Measurements from ENCODE around the gene AGAP3. TPM values are rescaled to one million over a fixed set of nuclear protein-coding genes. Genes with fewer than 3 reads are reported as not detected.

The AGAP3 gene
- total RNA-seq, 1 donor, result 95.9 TPM

- DNase-seq (ENCODE audit: low read depth in 2 of 3, low spot score in 2 of 3), result no peak
Observed at GRCh38 chr7:151057506-151057988, 28.7 kb upstream of the AGAP3 start, which contains the start of gene CDK5. Gene CDK5 (minus strand): TSS chr7:151057897. CDS start chr7:151057848, 49 bp downstream.

- DNase-seq (ENCODE audit: low read depth in 2 of 3, low spot score in 2 of 3), result peak; percentile 92 to 99 (median 99)
Observed at GRCh38 chr7:151057989-151058780, 28.1 kb upstream of the AGAP3 start.

GRCh38 chr7:151058781-151059366 lies 27.4 kb upstream of the AGAP3 start:
- DNase-seq (ENCODE audit: low read depth in 2 of 3, low spot score in 2 of 3), result no peak

GRCh38 chr7:151059367-151060112 lies 26.7 kb upstream of the AGAP3 start, which contains the start of gene SLC4A2:
Gene SLC4A2 (plus strand): TSS chr7:151059589. CDS start chr7:151061988, 2,399 bp downstream.
- peak in 2 of 3 donors; percentile 63 to 74 for DNase-seq (ENCODE audit: low read depth in 2 of 3, low spot score in 2 of 3)

- no peak for DNase-seq (ENCODE audit: low read depth in 2 of 3, low spot score in 2 of 3)
Observed at GRCh38 chr7:151060113-151060415, 26.2 kb upstream of the AGAP3 start.

GRCh38 chr7:151060416-151061212 lies 25.7 kb upstream of the AGAP3 start:
- peak in 1 of 3 donors; percentile 24 for DNase-seq (ENCODE audit: low read depth in 2 of 3, low spot score in 2 of 3)

GRCh38 chr7:151061213-151062110 lies 24.8 kb upstream of the AGAP3 start:
- no peak for DNase-seq (ENCODE audit: low read depth in 2 of 3, low spot score in 2 of 3)

GRCh38 chr7:151062111-151062398 lies 24.2 kb upstream of the AGAP3 start:
- DNase-seq (ENCODE audit: low read depth in 2 of 3, low spot score in 2 of 3), result no peak

GRCh38 chr7:151062399-151063211 lies 23.7 kb upstream of the AGAP3 start:
- no peak for DNase-seq (ENCODE audit: low read depth in 2 of 3, low spot score in 2 of 3)

- DNase-seq (ENCODE audit: low read depth in 2 of 3, low spot score in 2 of 3), result no peak
Observed at GRCh38 chr7:151063212-151063561, 23.1 kb upstream of the AGAP3 start.

GRCh38 chr7:151064454-151064853 lies 21.8 kb upstream of the AGAP3 start:
- no peak for DNase-seq (ENCODE audit: low read depth in 2 of 3, low spot score in 2 of 3)

- no peak for DNase-seq (ENCODE audit: low read depth in 2 of 3, low spot score in 2 of 3)
Observed at GRCh38 chr7:151064993-151065392, 21.3 kb upstream of the AGAP3 start.

GRCh38 chr7:151065516-151065915 lies 20.8 kb upstream of the AGAP3 start:
- no peak for DNase-seq (ENCODE audit: low read depth in 2 of 3, low spot score in 2 of 3)

- DNase-seq (ENCODE audit: low read depth in 2 of 3, low spot score in 2 of 3), result no peak
Observed at GRCh38 chr7:151066273-151066974, 19.9 kb upstream of the AGAP3 start.

GRCh38 chr7:151068069-151068773 lies 18.1 kb upstream of the AGAP3 start:
- no peak for DNase-seq (ENCODE audit: low read depth in 2 of 3, low spot score in 2 of 3)

GRCh38 chr7:151069841-151070573 lies 16.3 kb upstream of the AGAP3 start:
- no peak for DNase-seq (ENCODE audit: low read depth in 2 of 3, low spot score in 2 of 3)

GRCh38 chr7:151070574-151070960 lies 15.7 kb upstream of the AGAP3 start:
- DNase-seq (ENCODE audit: low read depth in 2 of 3, low spot score in 2 of 3), result no peak

Data from hematopoietic multipotent progenitor cell (in vitro differentiated cells).